ENCODE results near the gene DBN1.

GRCh38 chr5:177493795-177494345 lies 20.4 kb upstream of the DBN1 start:
- TF ChIP-seq EZH2 (IDR thresholded peaks at IDR 0.05; ENCODE audit: low read length, missing control alignments) (no peak), CTCF (conservative IDR thresholded peaks at IDR 0.05 in 1 of 2, IDR thresholded peaks at IDR 0.05 in 1 of 2; ENCODE audit: low read depth in 1 of 2, low read length in 2 of 2) (no peak)

Measured in fibroblast of lung (primary cell).